ENCODE results near the gene SLC39A1.

DNA sequence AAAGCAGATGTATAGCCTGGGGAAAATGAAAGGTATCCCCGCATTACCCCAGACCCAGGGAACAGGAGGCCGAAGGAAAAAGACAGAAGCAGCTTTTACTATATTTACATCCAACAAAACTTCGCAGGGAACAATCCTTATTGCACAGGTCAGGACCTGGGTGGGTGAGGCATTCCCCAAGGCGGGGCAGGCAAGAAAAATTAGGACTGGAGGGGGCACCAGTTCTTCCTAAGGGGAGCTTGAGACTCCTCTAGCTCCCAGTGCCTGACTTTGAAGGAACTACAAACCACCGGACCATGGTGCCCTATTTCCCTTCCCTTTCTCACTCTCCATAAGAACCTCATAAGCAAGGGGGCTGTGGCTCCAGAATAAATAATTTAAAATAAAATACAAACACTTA is 33.9 kb downstream of the SLC39A1 start:
- no peak for TF ChIP-seq NBN (IDR thresholded peaks at IDR 0.05; ENCODE audit: low read depth)
- no peak for TF ChIP-seq COPS2 (conservative IDR thresholded peaks at IDR 0.05)
- TF ChIP-seq, protein P1, sequence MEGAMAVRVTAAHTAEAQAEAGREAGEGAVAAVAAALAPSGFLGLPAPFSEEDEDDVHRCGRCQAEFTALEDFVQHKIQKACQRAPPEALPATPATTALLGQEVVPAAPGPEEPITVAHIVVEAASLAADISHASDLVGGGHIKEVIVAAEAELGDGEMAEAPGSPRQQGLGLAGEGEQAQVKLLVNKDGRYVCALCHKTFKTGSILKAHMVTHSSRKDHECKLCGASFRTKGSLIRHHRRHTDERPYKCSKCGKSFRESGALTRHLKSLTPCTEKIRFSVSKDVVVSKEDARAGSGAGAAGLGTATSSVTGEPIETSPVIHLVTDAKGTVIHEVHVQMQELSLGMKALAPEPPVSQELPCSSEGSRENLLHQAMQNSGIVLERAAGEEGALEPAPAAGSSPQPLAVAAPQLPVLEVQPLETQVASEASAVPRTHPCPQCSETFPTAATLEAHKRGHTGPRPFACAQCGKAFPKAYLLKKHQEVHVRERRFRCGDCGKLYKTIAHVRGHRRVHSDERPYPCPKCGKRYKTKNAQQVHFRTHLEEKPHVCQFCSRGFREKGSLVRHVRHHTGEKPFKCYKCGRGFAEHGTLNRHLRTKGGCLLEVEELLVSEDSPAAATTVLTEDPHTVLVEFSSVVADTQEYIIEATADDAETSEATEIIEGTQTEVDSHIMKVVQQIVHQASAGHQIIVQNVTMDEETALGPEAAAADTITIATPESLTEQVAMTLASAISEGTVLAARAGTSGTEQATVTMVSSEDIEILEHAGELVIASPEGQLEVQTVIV (CRISPR knock-in tag; IDR thresholded peaks at IDR 0.05; ENCODE audit: borderline replicate concordance) = no peak
- TF ChIP-seq, protein P2, sequence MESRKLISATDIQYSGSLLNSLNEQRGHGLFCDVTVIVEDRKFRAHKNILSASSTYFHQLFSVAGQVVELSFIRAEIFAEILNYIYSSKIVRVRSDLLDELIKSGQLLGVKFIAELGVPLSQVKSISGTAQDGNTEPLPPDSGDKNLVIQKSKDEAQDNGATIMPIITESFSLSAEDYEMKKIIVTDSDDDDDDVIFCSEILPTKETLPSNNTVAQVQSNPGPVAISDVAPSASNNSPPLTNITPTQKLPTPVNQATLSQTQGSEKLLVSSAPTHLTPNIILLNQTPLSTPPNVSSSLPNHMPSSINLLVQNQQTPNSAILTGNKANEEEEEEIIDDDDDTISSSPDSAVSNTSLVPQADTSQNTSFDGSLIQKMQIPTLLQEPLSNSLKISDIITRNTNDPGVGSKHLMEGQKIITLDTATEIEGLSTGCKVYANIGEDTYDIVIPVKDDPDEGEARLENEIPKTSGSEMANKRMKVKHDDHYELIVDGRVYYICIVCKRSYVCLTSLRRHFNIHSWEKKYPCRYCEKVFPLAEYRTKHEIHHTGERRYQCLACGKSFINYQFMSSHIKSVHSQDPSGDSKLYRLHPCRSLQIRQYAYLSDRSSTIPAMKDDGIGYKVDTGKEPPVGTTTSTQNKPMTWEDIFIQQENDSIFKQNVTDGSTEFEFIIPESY (CRISPR knock-in tag; IDR thresholded peaks at IDR 0.05) = no peak
- TF ChIP-seq FOSL1 (tag; conservative IDR thresholded peaks at IDR 0.05) = no peak
- no peak for TF ChIP-seq EP300 (IDR thresholded peaks at IDR 0.05; ENCODE audit: low read length)
- no peak for TF ChIP-seq TAL1 (IDR thresholded peaks at IDR 0.05)
- no peak for TF ChIP-seq CBX3 (IDR thresholded peaks at IDR 0.05; ENCODE audit: borderline replicate concordance in 1 of 2, low read length in 2 of 2)
